ENCODE data around the gene CEP170. TPM values are rescaled to one million over a fixed set of nuclear protein-coding genes. Genes with fewer than 3 reads are reported as not detected.
A peak's percentile ranks its signal among the peaks of the same experiment; 100 is the strongest.

The CEP170 gene
- polyA plus RNA-seq, 3 donors: 13.7 to 44.5 (median 17.4) TPM

GRCh38 chr1:243264717-243265116, 9.6 kb upstream of the CEP170 start:
- no peaks in the 10 kb centered on the region for H3K27me3 Mint-ChIP-seq (ENCODE audit: low read depth in 3 of 3)
- Histone ChIP-seq H3K36me3 (replicated peaks in 1 of 2; ENCODE audit: control insufficient read depth in 1 of 2, insufficient read depth in 2 of 2, low read length in 2 of 2) (no peaks in the 10 kb centered on the region), H3K27ac (ENCODE audit: low read depth in 1 of 2, low read length in 2 of 2) (peak overlapping the region; percentile 74 to 87), H4K20me1 (ENCODE audit: insufficient read depth, low read length) (no peaks in the 10 kb centered on the region), H3K27me3 (ENCODE audit: control insufficient read depth in 2 of 2, insufficient read depth in 2 of 2, low read length in 2 of 2) (no peaks in the 10 kb centered on the region), H3K4me3 (replicated peaks in 1 of 3; ENCODE audit: low read depth in 2 of 3, low read length in 3 of 3) (peak overlapping the region in 1 of 3 experiments; percentile 56), H2AFZ (ENCODE audit: insufficient read depth, low read depth, low read length, poor library complexity, severe bottlenecking) (peak overlapping the region; percentile 48), H3K4me1 (ENCODE audit: control insufficient read depth in 1 of 2, insufficient read depth in 2 of 2, low read length in 2 of 2) (peaks cover 78 to 83% of the 10 kb centered on the region in 2 donors), H3K79me2 (ENCODE audit: insufficient read depth, low read length) (peaks cover 68% of the 10 kb centered on the region), H3K9me3 (replicated peaks in 1 of 2; ENCODE audit: control insufficient read depth in 1 of 2, insufficient read depth in 1 of 2, low read length in 2 of 2) (no peaks in the 10 kb centered on the region), H3K9ac (ENCODE audit: insufficient read depth, low read length, poor library complexity, severe bottlenecking) (peak overlapping the region; percentile 22), H3K4me2 (replicated peaks; ENCODE audit: extremely low read depth, low read length, poor library complexity, severe bottlenecking) (peak overlapping the region; percentile 61)
- H3K4me1 Mint-ChIP-seq: peaks cover 73% of the 10 kb centered on the region
- DNase-seq: peak; percentile 67 to 93 (median 90)
- peak overlapping the region; percentile 37 to 56 for H3K4me3 Mint-ChIP-seq
- no peak for TF ChIP-seq CTCF (IDR thresholded peaks at IDR 0.05)
- intact Hi-C loops (cut with micrococcal nuclease): loop anchor here in 1 of 2 donors (2.0 kb wide), 1 partner anchor 20 kb away; no protein-coding TSS in a partner anchor
- WGBS (ENCODE audit: insufficient coverage): 0% methylated on average over 1 of the region's 2 CpGs
- peaks cover 0 to 11% of the 10 kb centered on the region in 2 donors for H3K36me3 Mint-ChIP-seq
- peak overlapping the region; percentile 90 to 97 (median 95) for H3K27ac Mint-ChIP-seq
- no peaks in the 10 kb centered on the region for H3K9me3 Mint-ChIP-seq

- no peak overlapping the region for H2AFZ ChIP-seq (ENCODE audit: insufficient read depth, low read depth, low read length, poor library complexity, severe bottlenecking)
- H3K79me2 ChIP-seq (ENCODE audit: insufficient read depth, low read length): peaks cover 85% of the 10 kb centered on the region
- H3K9me3 ChIP-seq (replicated peaks in 1 of 2; ENCODE audit: control insufficient read depth in 1 of 2, insufficient read depth in 1 of 2, low read length in 2 of 2): no peaks in the 10 kb centered on the region
- H3K4me1 Mint-ChIP-seq: peaks cover 62% of the 10 kb centered on the region
- no peaks in the 10 kb centered on the region for H3K27me3 Mint-ChIP-seq (ENCODE audit: low read depth in 3 of 3)
- peaks cover 0 to 2% (median 0%) of the 10 kb centered on the region in 7 donors for H3K9me3 Mint-ChIP-seq
- WGBS (ENCODE audit: insufficient coverage): no CpG with 5 or more reads among the region's 1 CpG
- no peak overlapping the region for H3K4me3 ChIP-seq (replicated peaks in 1 of 3; ENCODE audit: low read depth in 2 of 3, low read length in 3 of 3)
- peaks cover 0 to 14% of the 10 kb centered on the region in 2 donors for H3K36me3 Mint-ChIP-seq
- peak overlapping the region in 6 of 7 donors; percentile 56 to 91 (median 80) for H3K27ac Mint-ChIP-seq
- TF ChIP-seq CTCF (IDR thresholded peaks at IDR 0.05): no peak
- H3K4me1 ChIP-seq (ENCODE audit: control insufficient read depth in 1 of 2, insufficient read depth in 2 of 2, low read length in 2 of 2): peaks cover 54 to 66% of the 10 kb centered on the region in 2 donors
- no peaks in the 10 kb centered on the region for H3K27me3 ChIP-seq (ENCODE audit: control insufficient read depth in 2 of 2, insufficient read depth in 2 of 2, low read length in 2 of 2)
- no peaks in the 10 kb centered on the region for H4K20me1 ChIP-seq (ENCODE audit: insufficient read depth, low read length)
- intact Hi-C loops (cut with micrococcal nuclease): no loop called here
- H3K4me2 ChIP-seq (replicated peaks; ENCODE audit: extremely low read depth, low read length, poor library complexity, severe bottlenecking): no peak overlapping the region
- H3K4me3 Mint-ChIP-seq: no peak overlapping the region
- H3K36me3 ChIP-seq (replicated peaks in 1 of 2; ENCODE audit: control insufficient read depth in 1 of 2, insufficient read depth in 2 of 2, low read length in 2 of 2): no peaks in the 10 kb centered on the region
- H3K9ac ChIP-seq (ENCODE audit: insufficient read depth, low read length, poor library complexity, severe bottlenecking): no peak overlapping the region
- DNase-seq: no peak
- peak overlapping the region in 1 of 2 donors; percentile 30 for H3K27ac ChIP-seq (ENCODE audit: low read depth in 1 of 2, low read length in 2 of 2)
Observed at GRCh38 chr1:243261390-243261789, 6.3 kb upstream of the CEP170 start.
